RPMI8226 (cell line): ENCODE results near the gene MEIS2.

Experiments
- DNase-seq: peaks from one replicate; pipeline ENCODE4 v3.0.0-alpha.2; 2015

The MEIS2 gene

GRCh38 chr15:37112171-37112570 lies 11.8 kb upstream of the MEIS2 start:
- no peak for DNase-seq

DNA sequence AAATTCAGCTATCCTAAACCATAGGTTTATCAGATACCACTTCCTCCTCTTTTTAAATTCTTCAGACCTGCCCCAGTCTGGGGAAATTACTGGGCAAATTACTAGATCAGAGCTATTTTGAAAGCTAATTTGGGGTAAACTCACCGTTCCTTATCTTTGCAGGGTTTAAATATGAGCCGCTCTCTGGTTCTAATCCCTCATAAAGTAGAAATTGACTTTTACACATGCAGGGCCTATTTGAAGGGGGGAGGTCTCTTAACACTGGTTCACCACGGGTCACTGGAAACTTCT lies 11.0 kb upstream of the MEIS2 start:
- DNase-seq: no peak

- no peak for DNase-seq
Observed at GRCh38 chr15:37109872-37110572, 9.7 kb upstream of the MEIS2 start.

DNA sequence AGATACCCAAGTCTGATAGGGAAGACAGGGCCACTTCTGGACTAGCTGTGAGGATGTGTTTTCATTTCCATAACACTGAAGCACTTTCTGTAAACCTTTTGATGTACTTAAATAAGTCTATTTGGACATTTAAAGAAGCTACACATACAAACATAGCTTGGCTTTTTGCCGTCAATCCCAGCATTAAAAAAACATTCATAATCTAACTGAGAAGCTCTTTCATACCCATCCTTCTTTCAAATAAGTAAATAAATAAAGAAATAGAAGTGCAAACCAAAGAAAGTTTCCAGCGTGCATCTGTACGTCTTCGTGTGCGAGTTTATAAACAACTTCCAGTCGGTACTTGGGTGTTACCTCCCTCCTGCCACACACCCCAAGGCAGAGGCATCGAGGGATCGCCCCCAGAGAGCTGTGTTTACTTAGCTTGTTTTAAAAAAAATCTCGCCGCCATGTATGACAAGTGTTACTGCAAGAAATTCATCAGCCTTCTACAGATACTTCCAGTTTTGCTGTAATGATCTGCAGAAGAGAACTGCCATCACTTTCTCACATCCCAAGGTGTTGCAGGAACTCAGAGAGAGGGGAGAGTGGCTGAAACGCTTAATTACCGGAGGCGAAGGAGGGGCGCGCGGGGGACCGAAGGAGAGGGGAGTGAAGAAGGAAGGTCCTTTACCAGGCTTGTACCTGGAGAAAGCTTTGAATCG lies 9.0 kb upstream of the MEIS2 start:
- DNase-seq: no peak

GRCh38 chr15:37108381-37109167 lies 8.2 kb upstream of the MEIS2 start:
- no peak for DNase-seq

- DNase-seq: no peak
Observed at GRCh38 chr15:37107744-37108380, 7.5 kb upstream of the MEIS2 start.

DNA sequence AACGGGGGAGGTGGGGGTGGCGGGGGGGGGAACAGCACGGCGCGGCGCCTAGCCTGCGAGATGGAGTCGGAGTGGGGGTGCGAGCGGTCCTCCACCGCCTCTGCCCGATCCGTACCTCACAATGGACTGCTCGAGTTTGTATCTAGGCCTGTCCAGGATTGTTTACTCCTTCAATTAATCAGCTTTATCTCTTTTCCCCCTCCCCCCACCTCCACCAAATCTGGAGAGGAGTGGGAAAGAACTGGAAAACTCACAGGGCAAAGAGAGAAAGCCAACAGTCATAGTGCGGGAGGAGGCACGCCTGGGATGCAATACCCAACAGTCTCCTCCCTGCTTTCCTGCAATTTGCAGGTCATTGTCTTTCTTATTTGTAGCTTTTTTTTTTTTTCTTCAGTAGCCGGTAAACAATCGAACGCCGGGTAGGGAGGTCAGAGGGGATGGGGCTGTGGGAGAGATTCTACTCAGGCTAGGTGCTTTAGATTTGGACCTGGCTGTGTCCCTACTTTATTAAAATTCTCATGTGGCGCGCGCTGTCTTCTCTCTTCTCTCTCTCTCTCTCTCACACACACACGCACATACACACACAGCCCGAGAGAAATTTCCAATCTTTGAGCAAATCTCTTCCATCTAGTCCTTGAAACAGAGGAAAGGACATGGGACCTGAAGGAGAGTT lies 6.9 kb upstream of the MEIS2 start:
- DNase-seq: no peak

DNA sequence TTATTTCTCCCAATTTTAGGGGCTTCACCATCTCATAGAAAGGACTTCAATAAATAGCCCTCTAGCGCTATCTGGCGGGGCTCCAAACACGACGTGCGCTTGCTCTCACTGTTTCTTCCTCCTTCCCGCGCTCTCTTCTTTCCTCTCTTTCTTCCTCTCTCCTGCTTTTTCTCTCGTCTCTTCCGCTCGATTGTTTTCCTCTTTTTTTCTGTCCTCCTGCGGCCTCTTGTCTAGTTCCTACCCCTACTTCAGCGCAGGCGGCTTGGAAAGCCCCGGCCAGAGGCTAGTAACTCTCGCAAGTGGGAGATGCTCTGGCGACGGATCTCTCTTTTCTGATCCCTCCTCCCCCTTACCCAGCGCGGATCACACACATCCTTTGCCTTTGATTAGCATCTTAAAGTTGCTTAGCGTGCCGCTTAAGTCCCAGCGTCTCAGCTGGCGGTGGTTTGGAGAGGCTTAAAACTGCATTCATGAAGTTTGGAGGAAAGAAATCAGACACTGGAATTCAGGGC lies 6.2 kb upstream of the MEIS2 start:
- peak; percentile 40 for DNase-seq

GRCh38 chr15:37105889-37106288 lies 5.5 kb upstream of the MEIS2 start:
- no peak for DNase-seq

- no peak for DNase-seq
Observed at GRCh38 chr15:37105029-37105428, 4.7 kb upstream of the MEIS2 start.

DNA sequence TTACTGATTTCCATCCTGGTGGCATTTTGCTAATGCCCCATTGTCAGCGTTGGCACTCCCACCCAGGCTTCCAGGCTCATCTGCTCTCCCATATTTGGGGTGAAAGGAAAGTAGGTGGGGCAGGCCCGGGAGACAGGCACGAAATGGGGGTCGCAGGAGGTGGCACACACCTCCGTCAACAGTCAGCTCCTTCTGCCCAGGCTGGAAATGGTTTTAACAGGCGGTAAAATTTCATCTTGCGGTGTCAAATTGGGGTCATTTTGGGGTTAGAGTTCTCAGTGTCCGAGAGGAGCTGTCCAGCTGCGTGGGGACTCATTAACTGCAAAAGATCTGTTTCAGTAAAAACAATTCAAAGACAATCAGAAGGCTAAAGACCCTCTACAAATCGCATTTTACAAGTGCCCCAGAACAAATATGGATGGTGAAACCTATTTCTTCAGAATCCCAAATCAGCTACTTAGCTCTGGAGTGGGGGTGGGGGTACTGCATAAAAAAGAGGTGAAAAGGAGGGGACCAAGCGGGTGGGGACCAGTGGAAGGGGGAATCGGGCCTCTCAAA lies 4.2 kb upstream of the MEIS2 start:
- DNase-seq: no peak

DNA sequence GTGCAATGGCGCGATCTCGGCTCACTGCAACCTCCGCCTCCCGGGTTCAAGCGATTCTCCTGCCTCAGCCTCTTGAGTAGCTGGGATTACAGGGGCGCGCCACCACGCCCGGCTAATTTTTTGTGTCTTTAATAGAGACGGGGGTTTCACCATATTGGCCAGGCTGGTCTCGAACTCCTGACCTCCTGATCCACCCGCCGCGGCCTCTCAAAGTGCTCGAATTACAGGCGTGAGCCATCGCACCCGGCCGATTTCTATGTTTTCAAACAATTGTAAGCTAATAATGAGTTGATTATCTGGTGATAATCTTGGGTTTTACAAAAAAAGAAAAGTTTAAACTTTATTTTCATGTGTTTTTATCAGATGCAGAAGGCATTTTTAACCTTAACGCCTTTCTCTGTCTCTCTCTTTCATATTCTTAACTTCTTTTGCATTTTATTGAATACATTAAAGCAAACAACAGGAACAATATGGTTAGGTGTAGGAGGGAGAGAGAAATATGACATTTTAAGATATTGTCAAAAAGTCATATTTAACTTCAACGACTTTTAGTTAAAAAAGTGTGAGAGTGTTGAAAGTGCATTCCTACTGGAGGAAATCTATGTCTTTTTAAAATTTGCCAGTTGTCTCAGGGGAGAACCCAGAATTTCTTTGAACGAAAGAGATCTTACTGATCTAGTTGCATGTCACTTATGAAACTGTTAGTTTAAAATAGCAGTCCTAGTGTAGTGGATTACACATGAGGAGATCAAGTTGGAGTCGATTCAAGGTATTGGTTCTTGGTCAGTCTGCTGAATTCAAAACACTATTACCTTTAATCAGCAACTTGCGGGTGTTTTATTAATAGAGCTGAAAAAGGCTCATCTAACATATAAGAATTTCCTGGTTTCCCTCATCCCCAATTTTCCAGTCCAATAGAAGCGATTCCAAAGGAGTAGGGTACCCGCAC lies 3.4 kb upstream of the MEIS2 start:
- DNase-seq: no peak

- DNase-seq: no peak
Observed at GRCh38 chr15:37103163-37103435, 2.8 kb upstream of the MEIS2 start.

DNA sequence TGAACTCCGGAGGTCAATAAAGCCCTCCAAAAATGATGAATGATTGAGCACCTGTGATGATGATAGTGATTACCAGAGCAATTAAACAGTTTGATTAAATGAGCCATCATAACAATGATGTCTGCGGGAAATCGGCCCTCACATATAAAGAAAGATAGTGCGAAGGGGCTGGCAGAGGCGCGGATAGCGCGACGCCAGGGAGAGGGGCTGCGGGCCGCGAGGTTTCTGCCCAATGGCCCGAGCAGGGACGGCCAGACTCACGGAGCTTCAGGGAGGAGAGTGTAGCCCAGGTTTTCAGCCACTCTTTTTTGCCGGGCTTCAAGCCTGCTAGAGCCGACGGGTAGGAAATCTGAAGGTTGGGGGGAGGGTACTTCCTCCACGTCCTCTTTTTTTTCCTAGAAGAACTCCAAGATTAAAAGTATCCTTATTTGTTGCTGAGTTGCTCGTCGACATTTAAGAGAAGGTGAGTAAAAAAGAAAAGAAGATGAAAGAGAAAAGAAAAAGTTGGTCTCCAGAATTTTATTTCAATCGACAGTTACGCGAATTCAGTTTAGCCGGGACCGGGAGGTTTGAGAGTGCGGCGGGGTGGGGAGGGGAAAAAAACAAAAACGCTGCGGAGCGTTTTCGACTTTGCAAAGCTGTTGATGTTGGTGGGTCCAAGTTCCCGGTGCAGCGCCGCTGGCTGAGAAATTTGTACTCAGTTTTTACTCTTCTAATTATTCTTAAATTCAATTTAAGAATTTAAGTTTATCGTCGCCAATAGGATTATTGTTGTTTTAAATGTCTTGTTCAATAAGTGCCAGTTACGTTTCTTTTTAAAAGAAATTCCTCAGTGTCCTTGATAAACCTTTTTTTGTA lies 2.2 kb upstream of the MEIS2 start:
- no peak for DNase-seq

- no peak for DNase-seq
Observed at GRCh38 chr15:37101980-37102304, 1.6 kb upstream of the MEIS2 start.

GRCh38 chr15:37100966-37101215 lies 542 bp upstream of the MEIS2 start:
- DNase-seq: peak; percentile 60

DNA sequence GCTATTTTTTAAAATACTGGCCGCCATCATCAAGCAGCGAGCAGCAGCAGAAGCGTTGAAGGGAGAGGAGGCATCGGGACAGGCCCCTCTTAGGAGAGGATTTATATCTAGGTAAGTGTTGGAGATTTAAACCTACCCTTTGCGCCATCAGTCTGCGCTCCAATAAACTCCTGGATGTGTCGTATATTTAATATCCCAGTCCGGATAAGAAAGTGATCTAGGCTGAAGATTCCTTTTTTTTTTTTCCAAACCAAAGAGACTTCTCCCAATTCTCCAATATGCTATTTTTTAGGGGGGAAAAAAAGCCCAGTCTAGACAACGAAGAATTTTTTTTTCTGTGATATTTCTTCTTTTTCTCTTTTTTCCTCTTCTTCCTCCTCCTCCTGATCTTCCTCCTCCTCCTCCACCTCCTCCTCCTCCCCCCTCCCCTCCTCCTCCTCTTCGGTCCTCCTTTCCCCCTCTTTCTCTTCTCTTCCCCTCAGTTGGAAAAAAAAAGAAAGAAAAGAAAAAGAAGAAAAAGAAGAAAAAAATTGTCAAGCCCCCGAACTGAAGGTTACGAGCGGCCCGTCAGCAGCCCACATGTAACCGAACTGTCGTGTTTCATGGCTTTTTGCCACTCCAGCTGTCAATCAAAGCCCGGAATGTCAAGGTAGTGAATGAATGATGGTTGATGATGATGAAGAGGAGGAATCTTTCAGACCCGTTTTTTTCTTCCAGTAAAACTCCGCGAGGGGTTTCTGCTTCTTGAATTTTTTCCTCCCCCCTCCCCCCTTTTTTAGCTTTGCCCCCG lies 835 bp downstream of the MEIS2 start:
- peak; percentile 61 for DNase-seq

- peak; percentile 49 for DNase-seq
Observed at GRCh38 chr15:37098468-37099318, 1.7 kb downstream of the MEIS2 start.
